DND-41 (cell line): ENCODE measurements around the gene AFF3.
A peak's percentile ranks its signal among the peaks of the same experiment; 100 is the strongest.

Experiments used
- ATAC-seq: fragments of 200-7000 bp; cut with Tn5 transposase; 3 replicates; pipeline ENCODE4 v1.9.1; 2021; ENCODE audit warnings: low read depth; ENCODE audit not compliant: insufficient read depth
- DNase-seq: peaks from one replicate; pipeline ENCODE4 v3.0.0-alpha.2; 2020
- H2AFZ ChIP-seq: 2 replicates; pipeline ENCODE4 v1.6.0; 2012; ENCODE audit warnings: low read depth, low read length
- H3K27ac ChIP-seq: 2 replicates; pipeline ENCODE4 v1.5.1; 2012; ENCODE audit warnings: low read length, inconsistent platforms
- H3K27me3 ChIP-seq: fragments of 200-600 bp; sonication (generic); 2 replicates; pipeline ENCODE4 v1.6.0; 2012; ENCODE audit warnings: low read length, mild to moderate bottlenecking, inconsistent platforms; ENCODE audit not compliant: insufficient read depth, poor library complexity
- H3K36me3 ChIP-seq: 2 replicates; pipeline ENCODE4 v1.5.1; 2012; ENCODE audit warnings: low read length, inconsistent platforms; ENCODE audit not compliant: insufficient read depth
- H3K4me1 ChIP-seq: 2 replicates; pipeline ENCODE4 v1.5.1; 2012; ENCODE audit warnings: mild to moderate bottlenecking, low read length; ENCODE audit not compliant: insufficient read depth
- H3K4me2 ChIP-seq: 2 replicates; pipeline ENCODE4 v1.6.0; 2012; ENCODE audit warnings: mild to moderate bottlenecking, moderate library complexity, low read length, inconsistent platforms; ENCODE audit not compliant: insufficient read depth
- H3K4me3 ChIP-seq, 2 experiments: fragments of 200-600 bp in 1 of 2; shearing (Covaris generic) in 1 of 2; 2 replicates each; pipeline ENCODE4 v1.5.1; 2012 to 2016; ENCODE audit warnings: inconsistent platforms in 2 of 2, low read length in 2 of 2, mild to moderate bottlenecking in 2 of 2, low read depth in 1 of 2, moderate library complexity in 1 of 2
- H3K79me2 ChIP-seq: 2 replicates; pipeline ENCODE4 v1.6.0; 2012; ENCODE audit warnings: low read length, inconsistent platforms; ENCODE audit not compliant: insufficient read depth
- H3K9ac ChIP-seq: 2 replicates; pipeline ENCODE4 v1.6.0; 2012; ENCODE audit warnings: low read depth, mild to moderate bottlenecking, inconsistent platforms, low read length, moderate library complexity
- H3K9me3 ChIP-seq: 2 replicates; pipeline ENCODE4 v1.5.1; 2012; ENCODE audit warnings: low read length, moderate library complexity, mild to moderate bottlenecking, inconsistent platforms; ENCODE audit not compliant: insufficient read depth, severe bottlenecking
- H4K20me1 ChIP-seq: 2 replicates; pipeline ENCODE4 v1.6.0; 2012; ENCODE audit warnings: low read length; ENCODE audit not compliant: insufficient read depth
- EZH2 ChIP-seq: IDR thresholded peaks from 3 replicates; pipeline ENCODE4 v1.6.1; 2012; ENCODE audit warnings: borderline replicate concordance, low read depth, mild to moderate bottlenecking, moderate library complexity, low read length, inconsistent platforms; ENCODE audit not compliant: severe bottlenecking
- TF ChIP-seq, protein P1 (sequence below): IDR thresholded peaks from 2 replicates; pipeline ENCODE4 v1.5.1; 2012; ENCODE audit warnings: borderline replicate concordance, low read length, moderate library complexity, mild to moderate bottlenecking; ENCODE audit not compliant: poor library complexity, severe bottlenecking; ENCODE audit errors: extremely low read depth

Gene AFF3

GRCh38 chr2:99727199-99727598 lies 415.2 kb downstream of the AFF3 start:
- Histone ChIP-seq H3K9ac (no peak overlapping the region), H3K9me3 (peaks cover 8% of the 10 kb centered on the region), H3K4me1 (no peaks in the 10 kb centered on the region), H4K20me1 (no peaks in the 10 kb centered on the region), H3K27ac (no peak overlapping the region), H3K79me2 (no peaks in the 10 kb centered on the region), H3K4me2 (no peak overlapping the region), H3K27me3 (no peaks in the 10 kb centered on the region), H3K4me3 (no peak overlapping the region), H2AFZ (no peak overlapping the region), H3K36me3 (peaks cover 3% of the 10 kb centered on the region; the same call in 1 of the 2 replicates)
- DNase-seq (no peak), ATAC-seq (no peak)
- TF ChIP-seq EZH2 = no peak
- TF ChIP-seq, protein P1, sequence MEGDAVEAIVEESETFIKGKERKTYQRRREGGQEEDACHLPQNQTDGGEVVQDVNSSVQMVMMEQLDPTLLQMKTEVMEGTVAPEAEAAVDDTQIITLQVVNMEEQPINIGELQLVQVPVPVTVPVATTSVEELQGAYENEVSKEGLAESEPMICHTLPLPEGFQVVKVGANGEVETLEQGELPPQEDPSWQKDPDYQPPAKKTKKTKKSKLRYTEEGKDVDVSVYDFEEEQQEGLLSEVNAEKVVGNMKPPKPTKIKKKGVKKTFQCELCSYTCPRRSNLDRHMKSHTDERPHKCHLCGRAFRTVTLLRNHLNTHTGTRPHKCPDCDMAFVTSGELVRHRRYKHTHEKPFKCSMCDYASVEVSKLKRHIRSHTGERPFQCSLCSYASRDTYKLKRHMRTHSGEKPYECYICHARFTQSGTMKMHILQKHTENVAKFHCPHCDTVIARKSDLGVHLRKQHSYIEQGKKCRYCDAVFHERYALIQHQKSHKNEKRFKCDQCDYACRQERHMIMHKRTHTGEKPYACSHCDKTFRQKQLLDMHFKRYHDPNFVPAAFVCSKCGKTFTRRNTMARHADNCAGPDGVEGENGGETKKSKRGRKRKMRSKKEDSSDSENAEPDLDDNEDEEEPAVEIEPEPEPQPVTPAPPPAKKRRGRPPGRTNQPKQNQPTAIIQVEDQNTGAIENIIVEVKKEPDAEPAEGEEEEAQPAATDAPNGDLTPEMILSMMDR = no peak

DNA sequence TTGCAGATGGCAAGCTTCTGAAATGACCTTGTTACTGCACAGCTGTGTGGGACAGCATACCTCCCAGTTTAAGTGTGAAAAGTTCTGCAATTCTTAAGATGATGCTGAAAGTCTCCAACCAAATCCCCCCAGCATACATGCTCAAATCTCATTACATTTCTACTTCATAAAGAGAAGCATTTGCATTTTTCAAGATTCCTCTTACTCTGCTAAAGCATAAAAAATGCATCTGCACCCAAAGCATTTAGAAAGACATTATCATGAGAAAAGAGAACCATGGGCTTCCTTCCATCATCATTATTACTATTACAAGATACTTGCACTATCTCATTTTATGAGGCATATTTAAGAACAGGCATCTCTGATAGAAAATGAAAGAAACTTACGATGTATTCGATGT lies 415.7 kb downstream of the AFF3 start:
- DNase-seq (no peak), ATAC-seq (no peak)
- no peak overlapping the region for H2AFZ ChIP-seq
- peaks cover 3% of the 10 kb centered on the region; the same call in 1 of the 2 replicates for H3K36me3 ChIP-seq
- no peak for TF ChIP-seq EZH2
- TF ChIP-seq, protein P1 = no peak
- no peaks in the 10 kb centered on the region for H3K4me1 ChIP-seq
- H3K4me2 ChIP-seq = no peak overlapping the region
- no peak overlapping the region for H3K27ac ChIP-seq
- no peaks in the 10 kb centered on the region for H3K27me3 ChIP-seq
- no peak overlapping the region for H3K9ac ChIP-seq
- no peak overlapping the region for H3K4me3 ChIP-seq
- no peaks in the 10 kb centered on the region for H4K20me1 ChIP-seq
- peaks cover 8% of the 10 kb centered on the region for H3K9me3 ChIP-seq
- no peaks in the 10 kb centered on the region for H3K79me2 ChIP-seq

DNA sequence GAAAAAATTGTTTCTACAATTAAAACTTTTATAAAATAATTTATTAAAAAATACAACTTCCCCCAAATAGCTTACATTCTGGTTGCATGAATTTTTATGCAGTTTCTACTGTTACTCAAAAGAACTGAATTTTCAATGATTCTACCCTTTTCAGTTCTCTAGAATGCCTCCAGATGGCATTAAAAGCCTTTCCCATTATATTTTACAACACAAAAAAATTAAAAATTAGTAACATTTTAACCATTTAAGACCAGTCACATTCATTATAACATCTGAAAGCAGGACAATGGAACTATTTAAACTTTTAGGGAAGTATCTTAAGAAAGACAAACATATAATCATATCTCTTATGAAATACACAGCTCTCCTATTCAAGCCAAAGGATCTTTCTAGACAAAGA lies 416.6 kb downstream of the AFF3 start:
- Histone ChIP-seq H2AFZ (no peak overlapping the region), H3K9me3 (peaks cover 8% of the 10 kb centered on the region), H3K27ac (no peak overlapping the region), H3K79me2 (no peaks in the 10 kb centered on the region), H3K4me3 (no peak overlapping the region), H4K20me1 (no peaks in the 10 kb centered on the region), H3K27me3 (no peaks in the 10 kb centered on the region), H3K4me2 (no peak overlapping the region), H3K9ac (no peak overlapping the region), H3K4me1 (no peaks in the 10 kb centered on the region), H3K36me3 (peaks cover 3% of the 10 kb centered on the region; the same call in 1 of the 2 replicates)
- TF ChIP-seq EZH2 = no peak
- TF ChIP-seq, protein P1 = peak; percentile 27
- DNase-seq (no peak), ATAC-seq (no peak)

GRCh38 chr2:99722476-99722875 lies 419.9 kb downstream of the AFF3 start:
- Histone ChIP-seq H3K4me1 (no peaks in the 10 kb centered on the region), H3K4me2 (no peak overlapping the region), H2AFZ (no peak overlapping the region), H3K27me3 (no peaks in the 10 kb centered on the region), H3K36me3 (peaks cover 7% of the 10 kb centered on the region), H3K27ac (no peak overlapping the region), H3K79me2 (no peaks in the 10 kb centered on the region), H4K20me1 (no peaks in the 10 kb centered on the region), H3K9ac (no peak overlapping the region), H3K9me3 (peaks cover 8% of the 10 kb centered on the region), H3K4me3 (no peak overlapping the region)
- no peak for TF ChIP-seq EZH2
- TF ChIP-seq, protein P1 = no peak
- ATAC-seq (no peak), DNase-seq (no peak)
